NCI-H510A treated with DMSO at 0.1 percent for 48 hours (cell line): Measurements from ENCODE around the gene SMPD2.

Source experiments
- DNase-seq: peaks from one replicate; lab custom pipeline; 2025; lab: John Stamatoyannopoulos, UW

The SMPD2 gene

GRCh38 chr6:109440331-109441068, at the start of gene SMPD2, which contains the start of gene PPIL6:
Gene SMPD2 (plus strand): TSS chr6:109440724. CDS start chr6:109441122, 398 bp downstream.
Gene PPIL6 (minus strand): TSS chr6:109440628. CDS start chr6:109440590, 38 bp downstream.
- DNase-seq: no peak

GRCh38 chr6:109393157-109393885, 47.2 kb upstream of the SMPD2 start:
- no peak for DNase-seq

- DNase-seq: no peak
Measured at GRCh38 chr6:109393886-109394281, 46.6 kb upstream of the SMPD2 start.

GRCh38 chr6:109396046-109396718, 44.3 kb upstream of the SMPD2 start:
- DNase-seq: no peak

GRCh38 chr6:109397020-109397419, 43.5 kb upstream of the SMPD2 start:
- no peak for DNase-seq

- no peak for DNase-seq
Measured at GRCh38 chr6:109406196-109406595, 34.3 kb upstream of the SMPD2 start.

GRCh38 chr6:109411034-109411433, 29.5 kb upstream of the SMPD2 start:
- no peak for DNase-seq

- DNase-seq: no peak
Measured at GRCh38 chr6:109417646-109418045, 22.9 kb upstream of the SMPD2 start.

GRCh38 chr6:109420751-109421150, 19.8 kb upstream of the SMPD2 start:
- no peak for DNase-seq

- no peak for DNase-seq
Measured at GRCh38 chr6:109421184-109421583, 19.3 kb upstream of the SMPD2 start.

- DNase-seq: no peak
Measured at GRCh38 chr6:109424946-109425345, 15.6 kb upstream of the SMPD2 start.

- no peak for DNase-seq
Measured at GRCh38 chr6:109428889-109429477, 11.5 kb upstream of the SMPD2 start.

GRCh38 chr6:109429496-109429895, 11.0 kb upstream of the SMPD2 start:
- DNase-seq: no peak

GRCh38 chr6:109434456-109434855, 6.1 kb upstream of the SMPD2 start:
- DNase-seq: no peak

GRCh38 chr6:109436041-109436440, 4.5 kb upstream of the SMPD2 start:
- no peak for DNase-seq

- DNase-seq: no peak
Measured at GRCh38 chr6:109441069-109441816, 719 bp downstream of the SMPD2 start.

GRCh38 chr6:109442393-109442924, 1.9 kb downstream of the SMPD2 start:
- DNase-seq: no peak

- DNase-seq: no peak
Measured at GRCh38 chr6:109443425-109443950, 3.0 kb downstream of the SMPD2 start.

GRCh38 chr6:109445382-109445781, 4.9 kb downstream of the SMPD2 start:
- no peak for DNase-seq

GRCh38 chr6:109446072-109446471, 5.5 kb downstream of the SMPD2 start:
- DNase-seq: no peak

- DNase-seq: no peak
Measured at GRCh38 chr6:109446541-109446940, 6.0 kb downstream of the SMPD2 start.
